ENCODE measurements around the gene MYO9B.

Gene MYO9B

DNA sequence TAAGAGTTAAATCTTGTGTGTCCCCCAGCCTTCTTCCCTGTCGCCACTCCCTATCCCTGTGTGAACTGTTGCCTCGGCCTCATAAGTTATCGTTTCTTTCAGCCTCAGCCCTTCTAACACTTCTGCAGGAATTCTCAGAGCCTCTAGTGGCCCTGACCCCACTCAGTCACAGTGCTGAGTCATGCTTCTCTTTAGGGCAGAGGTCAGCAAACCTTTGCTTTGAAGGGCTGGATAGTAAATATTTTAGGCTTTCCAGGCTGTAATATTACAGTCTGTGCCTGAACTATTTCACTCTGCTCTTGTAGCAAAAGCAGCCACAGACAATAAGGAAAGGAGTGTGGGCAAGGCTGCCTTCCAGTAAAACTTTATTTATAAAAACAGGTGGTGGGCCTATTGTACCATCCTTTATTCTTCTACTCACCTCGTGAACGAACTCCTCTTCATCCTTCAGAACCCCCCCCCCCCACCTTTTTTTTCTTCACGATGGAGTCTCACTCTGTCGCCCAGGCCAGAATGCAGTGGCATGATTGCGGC, 22.1 kb downstream of the MYO9B start:
- TF ChIP-seq, protein P1, sequence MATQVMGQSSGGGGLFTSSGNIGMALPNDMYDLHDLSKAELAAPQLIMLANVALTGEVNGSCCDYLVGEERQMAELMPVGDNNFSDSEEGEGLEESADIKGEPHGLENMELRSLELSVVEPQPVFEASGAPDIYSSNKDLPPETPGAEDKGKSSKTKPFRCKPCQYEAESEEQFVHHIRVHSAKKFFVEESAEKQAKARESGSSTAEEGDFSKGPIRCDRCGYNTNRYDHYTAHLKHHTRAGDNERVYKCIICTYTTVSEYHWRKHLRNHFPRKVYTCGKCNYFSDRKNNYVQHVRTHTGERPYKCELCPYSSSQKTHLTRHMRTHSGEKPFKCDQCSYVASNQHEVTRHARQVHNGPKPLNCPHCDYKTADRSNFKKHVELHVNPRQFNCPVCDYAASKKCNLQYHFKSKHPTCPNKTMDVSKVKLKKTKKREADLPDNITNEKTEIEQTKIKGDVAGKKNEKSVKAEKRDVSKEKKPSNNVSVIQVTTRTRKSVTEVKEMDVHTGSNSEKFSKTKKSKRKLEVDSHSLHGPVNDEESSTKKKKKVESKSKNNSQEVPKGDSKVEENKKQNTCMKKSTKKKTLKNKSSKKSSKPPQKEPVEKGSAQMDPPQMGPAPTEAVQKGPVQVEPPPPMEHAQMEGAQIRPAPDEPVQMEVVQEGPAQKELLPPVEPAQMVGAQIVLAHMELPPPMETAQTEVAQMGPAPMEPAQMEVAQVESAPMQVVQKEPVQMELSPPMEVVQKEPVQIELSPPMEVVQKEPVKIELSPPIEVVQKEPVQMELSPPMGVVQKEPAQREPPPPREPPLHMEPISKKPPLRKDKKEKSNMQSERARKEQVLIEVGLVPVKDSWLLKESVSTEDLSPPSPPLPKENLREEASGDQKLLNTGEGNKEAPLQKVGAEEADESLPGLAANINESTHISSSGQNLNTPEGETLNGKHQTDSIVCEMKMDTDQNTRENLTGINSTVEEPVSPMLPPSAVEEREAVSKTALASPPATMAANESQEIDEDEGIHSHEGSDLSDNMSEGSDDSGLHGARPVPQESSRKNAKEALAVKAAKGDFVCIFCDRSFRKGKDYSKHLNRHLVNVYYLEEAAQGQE (IDR thresholded peaks at IDR 0.05; ENCODE audit: insufficient read depth in 1 of 2, low read depth in 2 of 2, low read length in 2 of 2) = no peak
- TF ChIP-seq POLR2AphosphoS5 (IDR thresholded peaks at IDR 0.05; ENCODE audit: low read depth, low read length) (no peak), TAF1 (IDR thresholded peaks at IDR 0.05; ENCODE audit: borderline replicate concordance, insufficient read depth, low read length) (no peak), FOXP2 (optimal IDR thresholded peaks at IDR 0.05; ENCODE audit: borderline replicate concordance, extremely low read depth, extremely low read length, insufficient read depth) (no peak), SIN3A (IDR thresholded peaks at IDR 0.05; ENCODE audit: borderline replicate concordance, insufficient read depth, low read length) (no peak)

DNA sequence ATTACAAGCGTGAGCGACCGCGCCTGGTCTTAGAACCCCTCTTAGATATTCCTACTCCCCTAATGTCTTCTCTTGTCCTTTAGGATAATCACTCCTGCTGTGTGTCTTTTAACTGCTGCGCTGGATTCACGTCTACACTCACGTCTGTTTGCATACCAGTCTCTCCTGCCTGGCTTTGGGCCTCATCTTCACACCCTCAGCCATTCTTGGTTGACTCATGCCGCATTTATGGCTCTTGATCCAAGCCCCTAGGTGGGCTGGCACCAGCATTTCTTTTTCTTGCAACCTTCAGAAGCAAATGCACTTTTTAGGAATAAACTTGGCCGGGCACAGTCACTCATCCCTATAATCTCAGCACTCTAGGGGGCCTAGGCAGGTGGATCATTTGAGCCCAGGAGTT, 22.7 kb downstream of the MYO9B start:
- TF ChIP-seq POLR2AphosphoS5 (IDR thresholded peaks at IDR 0.05; ENCODE audit: low read depth, low read length) (no peak), FOXP2 (optimal IDR thresholded peaks at IDR 0.05; ENCODE audit: borderline replicate concordance, extremely low read depth, extremely low read length, insufficient read depth) (no peak), TAF1 (IDR thresholded peaks at IDR 0.05; ENCODE audit: borderline replicate concordance, insufficient read depth, low read length) (no peak), SIN3A (IDR thresholded peaks at IDR 0.05; ENCODE audit: borderline replicate concordance, insufficient read depth, low read length) (no peak)
- TF ChIP-seq, protein P1 (IDR thresholded peaks at IDR 0.05; ENCODE audit: insufficient read depth in 1 of 2, low read depth in 2 of 2, low read length in 2 of 2) = no peak

DNA sequence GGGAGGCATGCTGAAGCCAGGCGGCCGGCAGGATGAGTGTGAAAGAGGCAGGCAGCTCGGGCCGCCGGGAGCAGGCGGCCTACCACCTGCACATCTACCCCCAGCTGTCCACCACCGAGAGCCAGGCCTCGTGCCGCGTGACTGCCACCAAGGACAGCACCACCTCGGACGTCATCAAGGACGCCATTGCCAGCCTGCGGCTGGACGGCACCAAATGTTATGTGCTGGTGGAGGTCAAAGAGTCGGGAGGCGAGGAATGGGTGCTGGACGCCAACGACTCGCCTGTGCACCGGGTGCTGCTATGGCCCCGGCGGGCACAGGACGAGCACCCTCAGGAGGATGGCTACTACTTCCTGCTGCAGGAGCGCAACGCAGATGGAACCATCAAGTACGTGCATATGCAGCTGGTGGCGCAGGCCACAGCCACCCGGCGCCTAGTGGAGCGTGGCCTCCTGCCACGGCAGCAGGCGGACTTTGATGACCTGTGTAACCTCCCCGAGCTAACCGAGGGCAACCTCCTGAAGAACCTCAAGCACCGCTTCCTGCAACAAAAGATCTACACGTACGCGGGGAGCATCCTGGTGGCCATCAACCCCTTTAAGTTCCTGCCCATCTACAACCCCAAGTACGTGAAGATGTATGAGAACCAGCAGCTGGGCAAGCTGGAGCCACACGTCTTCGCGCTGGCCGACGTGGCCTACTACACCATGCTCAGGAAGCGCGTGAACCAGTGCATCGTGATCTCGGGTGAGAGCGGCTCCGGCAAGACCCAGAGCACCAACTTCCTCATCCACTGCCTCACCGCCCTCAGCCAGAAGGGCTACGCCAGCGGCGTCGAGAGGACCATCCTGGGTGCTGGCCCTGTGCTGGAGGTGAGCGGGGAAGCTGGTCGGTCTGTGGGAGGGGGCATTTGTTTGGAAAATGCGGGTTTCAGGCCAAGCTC, 26.4 kb downstream of the MYO9B start:
- TF ChIP-seq POLR2AphosphoS5 (IDR thresholded peaks at IDR 0.05; ENCODE audit: low read depth, low read length) (no peak), TAF1 (IDR thresholded peaks at IDR 0.05; ENCODE audit: borderline replicate concordance, insufficient read depth, low read length) (no peak), FOXP2 (optimal IDR thresholded peaks at IDR 0.05; ENCODE audit: borderline replicate concordance, extremely low read depth, extremely low read length, insufficient read depth) (no peak), SIN3A (IDR thresholded peaks at IDR 0.05; ENCODE audit: borderline replicate concordance, insufficient read depth, low read length) (no peak)
- TF ChIP-seq, protein P1 (IDR thresholded peaks at IDR 0.05; ENCODE audit: insufficient read depth in 1 of 2, low read depth in 2 of 2, low read length in 2 of 2) = no peak

DNA sequence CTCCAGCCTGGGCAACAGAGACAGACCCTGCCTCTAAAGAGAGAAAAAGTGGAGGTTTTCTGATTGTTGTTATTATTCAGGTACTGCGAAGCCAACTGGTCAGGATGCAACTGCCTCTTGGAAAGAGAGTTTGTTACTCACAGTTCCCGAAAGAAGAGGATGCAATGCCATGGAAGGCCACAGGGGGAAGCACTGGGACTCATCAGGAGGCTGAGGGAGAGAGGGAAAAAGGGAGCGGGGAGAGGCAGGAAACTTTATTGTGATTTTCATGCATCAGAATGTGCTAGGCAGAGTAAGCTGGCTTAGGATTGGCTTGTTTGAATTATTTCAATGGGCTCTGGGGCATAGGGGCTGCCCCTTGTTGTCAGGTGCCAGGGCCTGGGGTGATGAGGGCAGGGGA, 27.6 kb downstream of the MYO9B start:
- TF ChIP-seq SIN3A (IDR thresholded peaks at IDR 0.05; ENCODE audit: borderline replicate concordance, insufficient read depth, low read length) (no peak), POLR2AphosphoS5 (IDR thresholded peaks at IDR 0.05; ENCODE audit: low read depth, low read length) (no peak), FOXP2 (optimal IDR thresholded peaks at IDR 0.05; ENCODE audit: borderline replicate concordance, extremely low read depth, extremely low read length, insufficient read depth) (no peak), TAF1 (IDR thresholded peaks at IDR 0.05; ENCODE audit: borderline replicate concordance, insufficient read depth, low read length) (no peak)
- TF ChIP-seq, protein P1 (IDR thresholded peaks at IDR 0.05; ENCODE audit: insufficient read depth in 1 of 2, low read depth in 2 of 2, low read length in 2 of 2) = no peak
